ENCODE results near the gene NEDD9. TPM values are rescaled to one million over a fixed set of nuclear protein-coding genes. Genes with fewer than 3 reads are reported as not detected.

Gene NEDD9
- total and polyA plus RNA-seq, 2 donors (not counting 1 experiment from before 2014, with no cell fraction given) = 33.7 to 35.2 TPM

DNA sequence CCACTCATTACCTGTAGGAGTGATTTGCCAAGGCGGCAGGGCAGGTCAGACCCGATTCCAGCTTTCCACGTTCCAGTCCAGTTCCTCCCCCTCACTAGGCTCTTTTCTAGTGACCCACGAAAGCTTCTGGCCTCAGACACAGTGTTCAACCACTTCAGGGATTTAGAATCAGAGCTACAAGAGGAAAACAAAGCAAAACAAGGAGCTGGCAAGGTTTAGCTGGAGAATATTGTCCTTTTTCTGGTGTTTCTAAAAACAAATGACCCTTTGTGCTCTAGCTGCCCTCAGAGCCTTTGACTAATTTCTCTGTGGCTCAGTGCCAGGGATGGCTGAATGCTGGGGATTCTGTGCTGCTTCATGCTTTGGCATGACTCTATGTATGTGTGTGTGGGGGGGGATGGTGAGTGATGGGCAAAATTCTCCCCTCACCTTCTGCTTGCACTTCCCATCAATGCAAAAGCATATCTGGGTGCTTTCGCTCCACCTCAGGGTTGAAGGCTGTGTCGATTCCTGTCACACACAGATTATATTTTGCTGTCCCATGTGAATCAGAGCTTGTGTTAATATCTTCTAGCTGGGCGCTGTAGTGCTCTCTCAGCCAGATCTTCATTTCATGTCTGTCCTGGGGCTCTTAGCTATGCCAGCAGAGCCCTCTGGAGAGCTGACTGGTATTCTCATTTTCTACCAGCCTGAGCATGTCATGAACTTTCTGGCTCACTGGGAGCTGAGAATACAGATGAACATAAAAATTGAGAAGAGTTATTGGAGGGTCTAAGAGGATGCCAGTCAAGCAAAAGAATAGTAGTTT is 19.3 kb upstream of the NEDD9 start:
- no peaks in the 10 kb centered on the region for H3K9me3 ChIP-seq (ENCODE audit: control insufficient read depth, insufficient read depth, low read depth, low read length)
- H3K79me2 ChIP-seq (ENCODE audit: control insufficient read depth, insufficient read depth, low read length) = no peaks in the 10 kb centered on the region
- no peaks in the 10 kb centered on the region for H3K27me3 ChIP-seq (ENCODE audit: control insufficient read depth, insufficient read depth, low read length)
- no peak overlapping the region for H2AFZ ChIP-seq (ENCODE audit: low read length)
- H3K4me1 ChIP-seq (ENCODE audit: control insufficient read depth, extremely low read depth, insufficient read depth, low read length) = peaks cover 7% of the 10 kb centered on the region
- H3K9ac ChIP-seq (ENCODE audit: insufficient read depth, low read length) = no peak overlapping the region
- H3K4me3 ChIP-seq (replicated peaks in 1 of 4; ENCODE audit: control extremely low read depth in 1 of 4, insufficient read depth in 1 of 4, low read depth in 3 of 4, low read length in 4 of 4) = no peak overlapping the region
- no peaks in the 10 kb centered on the region for H3K36me3 ChIP-seq (ENCODE audit: control insufficient read depth, insufficient read depth, low read length)
- DNase-seq (ENCODE audit: low read depth in 2 of 2) = peak; percentile 72 to 76
- H3K27ac ChIP-seq (ENCODE audit: insufficient read depth, low read length) = no peak overlapping the region
- no peaks in the 10 kb centered on the region for H4K20me1 ChIP-seq (ENCODE audit: control insufficient read depth, extremely low read depth, insufficient read depth, low read length)
- H3K4me2 ChIP-seq (ENCODE audit: extremely low read depth, insufficient read depth, low read length) = peak overlapping the region; percentile 66
- TF ChIP-seq EZH2 (IDR thresholded peaks at IDR 0.05; ENCODE audit: low read length, missing control alignments) = no peak
- TF ChIP-seq CTCF (conservative IDR thresholded peaks at IDR 0.05 in 1 of 2, IDR thresholded peaks at IDR 0.05 in 1 of 2; ENCODE audit: low read depth in 1 of 2, low read length in 2 of 2) = no peak

DNA sequence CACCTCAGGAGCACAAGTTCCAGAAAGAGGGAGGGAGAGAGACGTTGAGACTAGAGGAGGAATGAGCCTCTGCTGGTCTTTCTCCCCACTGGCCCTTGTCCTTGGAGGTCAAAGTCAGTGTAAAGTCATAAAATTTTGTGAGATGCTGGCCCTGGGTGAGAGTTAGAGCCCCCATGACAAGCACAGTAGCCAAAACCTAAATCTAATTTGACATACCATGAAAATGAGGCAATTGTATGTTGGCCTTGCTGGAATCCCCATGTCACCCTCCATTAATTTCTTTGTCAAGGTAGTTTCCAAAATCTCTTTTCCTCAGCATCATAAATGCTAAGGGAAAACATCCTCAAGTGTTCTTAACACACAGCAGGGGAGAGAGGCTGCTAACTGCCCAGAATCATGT is 17.6 kb upstream of the NEDD9 start:
- Histone ChIP-seq H3K4me2 (ENCODE audit: extremely low read depth, insufficient read depth, low read length) (no peak overlapping the region), H4K20me1 (ENCODE audit: control insufficient read depth, extremely low read depth, insufficient read depth, low read length) (no peaks in the 10 kb centered on the region), H3K4me3 (replicated peaks in 1 of 4; ENCODE audit: control extremely low read depth in 1 of 4, insufficient read depth in 1 of 4, low read depth in 3 of 4, low read length in 4 of 4) (no peak overlapping the region), H3K79me2 (ENCODE audit: control insufficient read depth, insufficient read depth, low read length) (no peaks in the 10 kb centered on the region), H3K27ac (ENCODE audit: insufficient read depth, low read length) (no peak overlapping the region), H3K9ac (ENCODE audit: insufficient read depth, low read length) (no peak overlapping the region), H2AFZ (ENCODE audit: low read length) (no peak overlapping the region), H3K36me3 (ENCODE audit: control insufficient read depth, insufficient read depth, low read length) (no peaks in the 10 kb centered on the region), H3K9me3 (ENCODE audit: control insufficient read depth, insufficient read depth, low read depth, low read length) (no peaks in the 10 kb centered on the region), H3K27me3 (ENCODE audit: control insufficient read depth, insufficient read depth, low read length) (no peaks in the 10 kb centered on the region), H3K4me1 (ENCODE audit: control insufficient read depth, extremely low read depth, insufficient read depth, low read length) (peaks cover 7% of the 10 kb centered on the region)
- DNase-seq (ENCODE audit: low read depth in 2 of 2) = no peak
- TF ChIP-seq CTCF (conservative IDR thresholded peaks at IDR 0.05 in 1 of 2, IDR thresholded peaks at IDR 0.05 in 1 of 2; ENCODE audit: low read depth in 1 of 2, low read length in 2 of 2) = no peak
- TF ChIP-seq EZH2 (IDR thresholded peaks at IDR 0.05; ENCODE audit: low read length, missing control alignments) = no peak

GRCh38 chr6:11248974-11249761 is 16.7 kb upstream of the NEDD9 start:
- no peak overlapping the region for H3K4me3 ChIP-seq (replicated peaks in 1 of 4; ENCODE audit: control extremely low read depth in 1 of 4, insufficient read depth in 1 of 4, low read depth in 3 of 4, low read length in 4 of 4)

More at GRCh38 chr6:11248974-11249761, 16.7 kb upstream of the NEDD9 start:
- H3K79me2 ChIP-seq (ENCODE audit: control insufficient read depth, insufficient read depth, low read length) = no peaks in the 10 kb centered on the region
- H3K27ac ChIP-seq (ENCODE audit: insufficient read depth, low read length) = no peak overlapping the region
- no peaks in the 10 kb centered on the region for H3K27me3 ChIP-seq (ENCODE audit: control insufficient read depth, insufficient read depth, low read length)
- DNase-seq (ENCODE audit: low read depth in 2 of 2) = no peak
- no peak for TF ChIP-seq CTCF (conservative IDR thresholded peaks at IDR 0.05 in 1 of 2, IDR thresholded peaks at IDR 0.05 in 1 of 2; ENCODE audit: low read depth in 1 of 2, low read length in 2 of 2)
- TF ChIP-seq EZH2 (IDR thresholded peaks at IDR 0.05; ENCODE audit: low read length, missing control alignments) = no peak
- no peaks in the 10 kb centered on the region for H3K36me3 ChIP-seq (ENCODE audit: control insufficient read depth, insufficient read depth, low read length)
- H3K9ac ChIP-seq (ENCODE audit: insufficient read depth, low read length) = no peak overlapping the region
- no peak overlapping the region for H2AFZ ChIP-seq (ENCODE audit: low read length)
- H3K4me2 ChIP-seq (ENCODE audit: extremely low read depth, insufficient read depth, low read length) = no peak overlapping the region
- H3K4me1 ChIP-seq (ENCODE audit: control insufficient read depth, extremely low read depth, insufficient read depth, low read length) = peaks cover 7% of the 10 kb centered on the region
- H4K20me1 ChIP-seq (ENCODE audit: control insufficient read depth, extremely low read depth, insufficient read depth, low read length) = no peaks in the 10 kb centered on the region
- H3K9me3 ChIP-seq (ENCODE audit: control insufficient read depth, insufficient read depth, low read depth, low read length) = no peaks in the 10 kb centered on the region

All from fibroblast of lung (primary cell).